Measurements from ENCODE around the gene UST.

GRCh38 chr6:149082320-149082719, 335.5 kb downstream of the UST start:
- peak; percentile 77 to 93 (median 87) for TF ChIP-seq CTCF (IDR thresholded peaks at IDR 0.05 in 2 of 3, conservative IDR thresholded peaks at IDR 0.05 in 1 of 3; ENCODE audit: insufficient read depth in 2 of 3, low read depth in 1 of 3, low read length in 3 of 3)
- no peak for TF ChIP-seq MAFF (IDR thresholded peaks at IDR 0.05; ENCODE audit: low read length)
- TF ChIP-seq USF2 (CRISPR knock-in tag; IDR thresholded peaks at IDR 0.05), result no peak
- TF ChIP-seq U2AF2 (optimal IDR thresholded peaks at IDR 0.05; ENCODE audit: low read depth, low read length), result no peak
